K562 (cell line): ENCODE measurements around the gene NTRK3. TPM values are rescaled to one million over a fixed set of nuclear protein-coding genes. Genes with fewer than 3 reads are reported as not detected.

Experiments
- ATAC-seq: fragments of 200-7000 bp; cut with Tn5 transposase; 3 replicates; pipeline ENCODE4 v1.9.1; 2020; ENCODE audit warnings: moderate library complexity
- BruUV-seq: library from RNA; stranded (reverse); fragments of 400-500 nt; replicated peaks from 2 replicates; lab custom pipeline; 2021; lab: Mats Ljungman, UMichigan
- CTCF ChIA-PET: fragments of 300-600 bp; formaldehyde crosslinking; extraction: SDS; loops from one replicate; lab custom pipeline; 2021; ENCODE audit warnings: low intra/inter-chr PET ratio; lab: Yijun Ruan, JAX
- POLR2A ChIA-PET: fragments of 300-600, 350-650 bp; sonication (Branson Sonifier 250); formaldehyde crosslinking; extraction: SDS; loops from one replicate; lab custom pipeline; 2021; ENCODE audit warnings: antibody characterized with exemption, inconsistent platforms; lab: Yijun Ruan, JAX
- DNase-seq, 4 experiments: peaks; one replicate each; pipeline versions ENCODE4 v3.0.0 to v3.0.0-alpha.2; 2011 to 2018; ENCODE audit warnings: low spot score in 3 of 4, mixed read lengths in 3 of 4; ENCODE audit errors: extremely low read depth in 1 of 4
- FAIRE-seq: peaks from 2 replicates; lab custom pipeline; 2011; peaks lifted over from hg19 to GRCh38; lab: Jason Lieb, UNC
- H2AFZ ChIP-seq: 2 replicates; pipeline ENCODE4 v1.6.0; 2011; ENCODE audit warnings: low read depth, low read length, control low read depth, inconsistent platforms
- H3K27ac ChIP-seq: fragments of 200-600 bp; 3 replicates; pipeline ENCODE4 v1.8.0; 2011; ENCODE audit warnings: low read depth, mild to moderate bottlenecking, control low read depth, inconsistent platforms, low read length, moderate library complexity, mixed read lengths; ENCODE audit errors: extremely low read depth
- H3K27me3 ChIP-seq, 2 experiments: fragments of 300-600 bp in 1 of 2; 2 replicates in 1 of 2; 3 replicates in 1 of 2; pipeline versions ENCODE4 v1.6.0 to v1.8.0; 2011; ENCODE audit warnings: inconsistent platforms in 2 of 2, low read length in 2 of 2, mild to moderate bottlenecking in 1 of 2, mixed read lengths in 1 of 2, moderate library complexity in 1 of 2; ENCODE audit not compliant: control insufficient read depth in 2 of 2, insufficient read depth in 2 of 2
- H3K36me3 ChIP-seq: fragments of 300-600 bp; 3 replicates; pipeline ENCODE4 v1.8.0; 2011; ENCODE audit warnings: mild to moderate bottlenecking, low read length, inconsistent platforms; ENCODE audit not compliant: control insufficient read depth, insufficient read depth
- H3K4me1 ChIP-seq, 2 experiments: fragments of 200-600 bp in 1 of 2; replicated peaks in 1 of 2; 2 replicates in 1 of 2; 3 replicates in 1 of 2; pipeline versions ENCODE4 v1.5.1 to v1.8.0; 2011; ENCODE audit warnings: inconsistent platforms in 2 of 2, low read length in 2 of 2, mild to moderate bottlenecking in 1 of 2, mixed read lengths in 1 of 2, moderate library complexity in 1 of 2; ENCODE audit not compliant: control insufficient read depth in 2 of 2, insufficient read depth in 2 of 2
- H3K4me2 ChIP-seq: 2 replicates; pipeline ENCODE4 v1.6.1; 2011; ENCODE audit warnings: low read length, control low read depth, inconsistent platforms, mixed read lengths; ENCODE audit not compliant: insufficient read depth
- H3K4me3 ChIP-seq: fragments of 200-600 bp; sonication (generic), shearing (Covaris generic); 2 replicates; pipeline ENCODE4 v1.5.1; 2016; ENCODE audit warnings: control low read depth, inconsistent platforms
- H3K79me2 ChIP-seq: fragments of 200-600 bp; 3 replicates; pipeline ENCODE4 v1.8.0; 2011; ENCODE audit warnings: low read length, inconsistent platforms; ENCODE audit not compliant: control insufficient read depth, insufficient read depth
- H3K9ac ChIP-seq, 2 experiments: 2 replicates each; pipeline versions ENCODE4 v1.6.0 to v1.6.1; 2011; ENCODE audit warnings: low read depth in 2 of 2, low read length in 2 of 2, control low read depth in 1 of 2, inconsistent platforms in 1 of 2, mild to moderate bottlenecking in 1 of 2, mixed read lengths in 1 of 2; ENCODE audit not compliant: insufficient read depth in 1 of 2
- H3K9me1 ChIP-seq: one replicate; pipeline ENCODE4 v1.6.0; 2011; ENCODE audit warnings: inconsistent platforms, mild to moderate bottlenecking, low read length, moderate library complexity; ENCODE audit not compliant: control insufficient read depth, insufficient read depth
- H3K9me3 ChIP-seq: replicated peaks from 2 replicates; pipeline ENCODE4 v1.5.1; 2011; ENCODE audit warnings: low read depth, low read length, inconsistent platforms; ENCODE audit not compliant: control insufficient read depth, insufficient read depth
- H4K20me1 ChIP-seq: replicated peaks from 2 replicates; pipeline ENCODE4 v1.6.1; 2011; ENCODE audit warnings: low read length, inconsistent platforms, mixed read lengths; ENCODE audit not compliant: control insufficient read depth, insufficient read depth
- CXXC5 ChIP-seq: fragments of 250-450 bp; sonication (Bioruptor Pico); IDR thresholded peaks from 2 replicates; pipeline ENCODE4 v1.8.0; 2022; ENCODE audit warnings: inconsistent platforms, mild to moderate bottlenecking, moderate library complexity
- IRF2 ChIP-seq: sonication (generic); formaldehyde crosslinking; IDR thresholded peaks from 2 replicates; pipeline ENCODE4 v1.8.1; 2022; ENCODE audit warnings: mild to moderate bottlenecking, missing genetic modification reagents
- RAD51 ChIP-seq: fragments of 450-650 bp; IDR thresholded peaks from 2 replicates; pipeline ENCODE4 v1.7.1; 2016; ENCODE audit warnings: low read depth, mild to moderate bottlenecking, borderline replicate concordance
- TSC22D4 ChIP-seq: fragments of 450-650 bp; IDR thresholded peaks from 2 replicates; pipeline ENCODE4 v1.6.1; 2016; ENCODE audit warnings: missing genetic modification characterization, missing biosample characterization, control low read depth
- ZBTB8A ChIP-seq: fragments of 450-650 bp; IDR thresholded peaks from 2 replicates; pipeline ENCODE4 v1.6.1; 2018; ENCODE audit warnings: mild to moderate bottlenecking, moderate library complexity; ENCODE audit not compliant: partially characterized antibody
- ZNF586 ChIP-seq: fragments of 450-650 bp; formaldehyde crosslinking; conservative IDR thresholded peaks from 2 replicates; pipeline ENCODE4 v1.4.0; 2020; ENCODE audit warnings: mild to moderate bottlenecking, moderate library complexity
- WGBS: fragments of 100-300 bp; shearing (Covaris generic); methylation state at CpG from one replicate; pipeline ENCODE4 v1.1.6; 2016; ENCODE audit warnings: low coverage, mixed read lengths; ENCODE audit not compliant: insufficient coverage; ENCODE audit errors: missing lambda C conversion rate; 5-methylcytosine and 5-hydroxymethylcytosine counted together
- in situ Hi-C: fragments of 300-500 bp; cut with MboI; formaldehyde crosslinking; loops from 4 replicates; pipeline ENCODE4 v1.15.0; 2018; ENCODE audit warnings: inconsistent platforms, mixed read lengths
- intact Hi-C: fragments of 100-400 bp; cut with micrococcal nuclease; formaldehyde crosslinking; loops from 2 replicates; pipeline ENCODE4 v1.14.2; 2022
- polyA plus RNA-seq, 8 experiments: library from polyadenylated mRNA; depleted of rRNA in 4 of 8; stranded (reverse) in 5 of 8; unstranded in 3 of 8; fragments of >200 nt; fragmentation: Nextera tagmentation in 2 of 8; fragmentation: Illumina TruSeq in 1 of 8; extraction: Ambion mirVana in 2 of 8; extraction: Trizol in 1 of 8; gene quantifications; 2 replicates each; pipeline versions ENCODE4 v1.2.1 to v1.2.3, GENCODE V29; 2011 to 2014; ENCODE audit warnings: inconsistent platforms in 1 of 8, missing spikeins in 1 of 8
- small RNA-seq: library from RNA; depleted of rRNA; stranded (forward); fragments of <200 nt; gene quantifications from one replicate; pipeline ENCODE3, GENCODE V24; 2014
- total RNA-seq, 7 experiments: library from RNA; depleted of rRNA in 6 of 7; stranded (reverse); fragments of >200 nt in 6 of 7; fragmentation: Illumina TruSeq in 2 of 7; extraction: Trizol in 2 of 7; gene quantifications; 2 replicates each; pipeline versions ENCODE4 v1.2.1 to v1.2.3, GENCODE V29; 2011 to 2021; ENCODE audit warnings: low replicate concordance in 1 of 7
- TF ChIP-seq, protein P1 (sequence below): IDR thresholded peaks from 3 replicates; pipeline ENCODE4 v1.6.1; 2011; ENCODE audit warnings: borderline replicate concordance, mild to moderate bottlenecking, moderate library complexity; ENCODE audit not compliant: insufficient read length; ENCODE audit errors: extremely low read depth
- TF ChIP-seq, protein P2 (sequence below): fragments of 250-450 bp; sonication (Bioruptor Pico); IDR thresholded peaks from 2 replicates; pipeline ENCODE4 v1.8.0; 2021; ENCODE audit warnings: borderline replicate concordance, mild to moderate bottlenecking, moderate library complexity; ENCODE audit not compliant: poor library complexity, severe bottlenecking

The NTRK3 gene
- total and polyA plus RNA-seq, 9 of the 15 experiments (the other 6 are each of a cell fraction or from before 2014, with no cell fraction given), result 0.11 to 0.13 TPM; not detected in 7

DNA sequence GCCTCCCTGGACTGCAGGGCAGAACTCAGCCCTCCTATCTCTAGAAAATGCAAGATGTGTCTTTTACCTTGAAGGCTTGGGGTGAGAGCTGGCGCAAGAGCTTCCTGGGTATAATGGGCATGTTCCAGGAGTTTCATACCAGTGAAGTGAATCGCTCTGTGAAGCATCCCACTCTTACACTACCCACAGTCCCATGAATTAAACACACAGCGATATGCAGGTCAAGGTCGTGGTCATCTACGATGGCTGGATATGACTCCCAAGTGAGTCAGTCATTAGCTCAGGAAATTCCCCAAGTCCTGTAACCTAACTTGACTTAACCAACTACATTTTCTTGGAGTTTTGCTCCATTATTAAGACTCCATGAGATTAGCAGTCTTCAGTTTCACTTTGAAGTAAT lies 439.7 kb downstream of the NTRK3 start (continued):
- no peak for TF ChIP-seq TSC22D4 (tag)
- TF ChIP-seq, protein P1, sequence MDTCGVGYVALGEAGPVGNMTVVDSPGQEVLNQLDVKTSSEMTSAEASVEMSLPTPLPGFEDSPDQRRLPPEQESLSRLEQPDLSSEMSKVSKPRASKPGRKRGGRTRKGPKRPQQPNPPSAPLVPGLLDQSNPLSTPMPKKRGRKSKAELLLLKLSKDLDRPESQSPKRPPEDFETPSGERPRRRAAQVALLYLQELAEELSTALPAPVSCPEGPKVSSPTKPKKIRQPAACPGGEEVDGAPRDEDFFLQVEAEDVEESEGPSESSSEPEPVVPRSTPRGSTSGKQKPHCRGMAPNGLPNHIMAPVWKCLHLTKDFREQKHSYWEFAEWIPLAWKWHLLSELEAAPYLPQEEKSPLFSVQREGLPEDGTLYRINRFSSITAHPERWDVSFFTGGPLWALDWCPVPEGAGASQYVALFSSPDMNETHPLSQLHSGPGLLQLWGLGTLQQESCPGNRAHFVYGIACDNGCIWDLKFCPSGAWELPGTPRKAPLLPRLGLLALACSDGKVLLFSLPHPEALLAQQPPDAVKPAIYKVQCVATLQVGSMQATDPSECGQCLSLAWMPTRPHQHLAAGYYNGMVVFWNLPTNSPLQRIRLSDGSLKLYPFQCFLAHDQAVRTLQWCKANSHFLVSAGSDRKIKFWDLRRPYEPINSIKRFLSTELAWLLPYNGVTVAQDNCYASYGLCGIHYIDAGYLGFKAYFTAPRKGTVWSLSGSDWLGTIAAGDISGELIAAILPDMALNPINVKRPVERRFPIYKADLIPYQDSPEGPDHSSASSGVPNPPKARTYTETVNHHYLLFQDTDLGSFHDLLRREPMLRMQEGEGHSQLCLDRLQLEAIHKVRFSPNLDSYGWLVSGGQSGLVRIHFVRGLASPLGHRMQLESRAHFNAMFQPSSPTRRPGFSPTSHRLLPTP, result no peak
- no peak for TF ChIP-seq ZBTB8A

DNA sequence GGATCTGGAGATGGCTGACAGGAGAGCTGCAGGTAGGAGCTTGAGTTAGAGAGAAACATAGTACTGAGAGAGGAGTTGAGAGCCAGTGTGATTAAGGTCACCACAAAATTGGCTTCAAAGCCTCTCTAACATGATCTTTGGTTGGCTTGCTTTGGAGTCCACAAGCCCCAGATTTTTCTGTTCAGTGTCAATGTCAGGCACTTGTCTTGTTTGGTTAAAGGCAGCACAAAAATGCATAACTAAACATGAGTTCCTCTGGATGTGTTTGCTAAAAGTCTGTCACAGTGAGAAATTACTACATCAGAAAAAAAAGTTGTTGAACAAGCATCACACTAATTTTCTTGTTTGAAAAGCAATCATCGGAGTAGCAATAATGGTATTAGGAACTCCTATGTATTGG lies 440.5 kb downstream of the NTRK3 start:
- H3K36me3 ChIP-seq, result no peaks in the 10 kb centered on the region
- no peaks in the 10 kb centered on the region for H4K20me1 ChIP-seq
- intact Hi-C loops (no loop called here), in situ Hi-C loops (no loop called here)
- H3K9ac ChIP-seq, result no peak overlapping the region
- H3K27me3 ChIP-seq, result peaks cover 0 to 8% of the 10 kb centered on the region in 2 experiments; a peak in 1 of 5 replicates
- TF ChIP-seq IRF2 (no peak), CXXC5 (CRISPR knock-in tag) (no peak), ZNF586 (CRISPR knock-in tag) (no peak), RAD51 (no peak)
- TF ChIP-seq, protein P2, sequence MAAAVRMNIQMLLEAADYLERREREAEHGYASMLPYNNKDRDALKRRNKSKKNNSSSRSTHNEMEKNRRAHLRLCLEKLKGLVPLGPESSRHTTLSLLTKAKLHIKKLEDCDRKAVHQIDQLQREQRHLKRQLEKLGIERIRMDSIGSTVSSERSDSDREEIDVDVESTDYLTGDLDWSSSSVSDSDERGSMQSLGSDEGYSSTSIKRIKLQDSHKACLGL (CRISPR knock-in tag), result no peak
- ATAC-seq, result no peak
- no peaks in the 10 kb centered on the region for H3K9me1 ChIP-seq
- no TSS peak for BruUV-seq
- CTCF ChIA-PET, result no interaction called here
- POLR2A ChIA-PET, result no interaction called here
- no peak overlapping the region for H2AFZ ChIP-seq
- H3K9me3 ChIP-seq, result no peaks in the 10 kb centered on the region
- no peaks in the 10 kb centered on the region for H3K79me2 ChIP-seq
- DNase-seq, result no peak
- H3K4me2 ChIP-seq, result no peak overlapping the region
- no peak overlapping the region for H3K27ac ChIP-seq
- no peak for FAIRE-seq
- 0% methylated on average over 1 of the region's 1 CpG for WGBS
- no peaks in the 10 kb centered on the region for H3K4me1 ChIP-seq
- H3K4me3 ChIP-seq, result no peak overlapping the region

Small RNA genes lying within 50 kb of the gene (small RNA-seq; reads per million reads assigned to genes)
- gene MED28P6, result not detected

Other genes with a start within 250 kb of the NTRK3 start
- gene MRPL46, start 210.6 kb upstream of the NTRK3 start, total RNA-seq (2014; rRNA removed), result 43.0 and 44.7 TPM in 2 replicates
- gene MRPL46, start 210.6 kb upstream of the NTRK3 start, total RNA-seq (2014; rRNA removed; fragmentation: Illumina TruSeq; extraction: Trizol), result 49.2 and 55.0 TPM in 2 replicates
- gene MRPL46, start 210.6 kb upstream of the NTRK3 start, total RNA-seq (2015; rRNA removed; fragmentation: Illumina TruSeq; extraction: Trizol), result 48.4 and 50.0 TPM in 2 replicates
- gene MRPL46, start 210.6 kb upstream of the NTRK3 start, total RNA-seq (2021), result 41.2 and 41.9 TPM in 2 replicates
- 41.3 and 49.8 TPM in 2 replicates for gene MRPL46, start 210.6 kb upstream of the NTRK3 start, polyA plus RNA-seq (2011; rRNA removed)
- 46.5 and 50.8 TPM in 2 replicates for gene MRPL46, start 210.6 kb upstream of the NTRK3 start, polyA plus RNA-seq (2014; fragmentation: Illumina TruSeq; extraction: Trizol)
- 10 to 100 TPM; 66.9 to 71.2 TPM for gene MRPL46, start 210.6 kb upstream of the NTRK3 start, polyA plus RNA-seq (2014; fragmentation: Nextera tagmentation; extraction: Ambion mirVana)
- gene MRPL46, start 210.6 kb upstream of the NTRK3 start, polyA plus RNA-seq (2014; rRNA removed), result 72.2 and 74.6 TPM in 2 replicates
- 54.9 and 75.7 TPM in 2 replicates for gene MRPS11, start 211.0 kb upstream of the NTRK3 start, total RNA-seq (2014; rRNA removed)
- gene MRPS11, start 211.0 kb upstream of the NTRK3 start, total RNA-seq (2014; rRNA removed; fragmentation: Illumina TruSeq; extraction: Trizol), result 40.4 and 44.8 TPM in 2 replicates
- gene MRPS11, start 211.0 kb upstream of the NTRK3 start, total RNA-seq (2015; rRNA removed; fragmentation: Illumina TruSeq; extraction: Trizol), result 51.3 and 52.9 TPM in 2 replicates
- 61.1 and 72.9 TPM in 2 replicates for gene MRPS11, start 211.0 kb upstream of the NTRK3 start, total RNA-seq (2021)
- gene MRPS11, start 211.0 kb upstream of the NTRK3 start, polyA plus RNA-seq (2011; rRNA removed), result 57.3 and 67.3 TPM in 2 replicates
- 53.1 and 54.1 TPM in 2 replicates for gene MRPS11, start 211.0 kb upstream of the NTRK3 start, polyA plus RNA-seq (2014; fragmentation: Illumina TruSeq; extraction: Trizol)
- gene MRPS11, start 211.0 kb upstream of the NTRK3 start, polyA plus RNA-seq (2014; fragmentation: Nextera tagmentation; extraction: Ambion mirVana), result 10 to 100 TPM; 28.3 to 39.4 TPM
- gene MRPS11, start 211.0 kb upstream of the NTRK3 start, polyA plus RNA-seq (2014; rRNA removed), result 83.2 and 90.3 TPM in 2 replicates